OCI-LY7 (cell line): ENCODE measurements around the gene WDR77. TPM values are rescaled to one million over a fixed set of nuclear protein-coding genes. Genes with fewer than 3 reads are reported as not detected.

Experiments
- BruUV-seq: library from RNA; stranded (reverse); fragments of 400-500 nt; replicated peaks from 2 replicates; lab custom pipeline; 2021; lab: Mats Ljungman, UMichigan
- CTCF ChIA-PET: fragments of 300-600 bp; sonication (Branson Sonifier 250); formaldehyde crosslinking; loops from one replicate; lab custom pipeline; 2022; ENCODE audit warnings: antibody characterized with exemption; ENCODE audit not compliant: unreplicated experiment; lab: Charles Lee
- POLR2A ChIA-PET: fragments of 300-600 bp; sonication (Branson Sonifier 250); formaldehyde crosslinking; loops from one replicate; lab custom pipeline; 2022; ENCODE audit warnings: antibody characterized with exemption; lab: Charles Lee
- DNase-seq: peaks from one replicate; pipeline ENCODE4 v3.0.0-alpha.2; 2015; ENCODE audit warnings: low spot score
- H2AFZ ChIP-seq: fragments of 200-600 bp; sonication (generic), shearing (Covaris generic); 2 replicates; pipeline ENCODE4 v1.6.1; 2014; ENCODE audit warnings: mild to moderate bottlenecking, antibody characterized with exemption, low read length, moderate library complexity
- H3K27ac ChIP-seq: fragments of 200-600 bp; sonication (generic); 2 replicates; pipeline ENCODE4 v1.5.1; 2014; ENCODE audit warnings: mixed run types, low read depth, mild to moderate bottlenecking, moderate library complexity, low read length, inconsistent platforms; ENCODE audit not compliant: poor library complexity, severe bottlenecking
- H3K36me3 ChIP-seq: fragments of 200-600 bp; sonication (generic); 2 replicates; pipeline ENCODE4 v1.6.1; 2014; ENCODE audit warnings: mild to moderate bottlenecking, antibody characterized with exemption, low read length, moderate library complexity, mixed read lengths; ENCODE audit not compliant: insufficient read depth
- H3K4me1 ChIP-seq: fragments of 200-600 bp; sonication (generic); 2 replicates; pipeline ENCODE4 v1.5.1; 2014; ENCODE audit warnings: mild to moderate bottlenecking, low read length; ENCODE audit not compliant: insufficient read depth, poor library complexity, severe bottlenecking
- H3K4me2 ChIP-seq: fragments of 200-600 bp; sonication (generic); 2 replicates; pipeline ENCODE4 v1.6.1; 2014; ENCODE audit warnings: mild to moderate bottlenecking, low read length
- H3K4me3 ChIP-seq: fragments of 200-600 bp; sonication (generic); 2 replicates; pipeline ENCODE4 v1.5.1; 2014; ENCODE audit warnings: mild to moderate bottlenecking, low read depth, low read length; ENCODE audit not compliant: poor library complexity, severe bottlenecking
- H3K79me2 ChIP-seq: fragments of 200-600 bp; sonication (generic); 2 replicates; pipeline ENCODE4 v1.6.1; 2016; ENCODE audit warnings: low read depth, mild to moderate bottlenecking, low read length, moderate library complexity, mixed read lengths; ENCODE audit not compliant: insufficient read depth
- H3K9me2 ChIP-seq: fragments of 200-600 bp; sonication (generic); 2 replicates; pipeline ENCODE4 v1.6.1; 2016; ENCODE audit warnings: mild to moderate bottlenecking, low read length, mixed read lengths; ENCODE audit not compliant: insufficient read depth
- H3K9me3 ChIP-seq: fragments of 200-600 bp; sonication (generic); 2 replicates; pipeline ENCODE4 v1.6.1; 2014; ENCODE audit warnings: mild to moderate bottlenecking, mixed run types, low read length, mixed read lengths
- H4K20me1 ChIP-seq: fragments of 200-600 bp; sonication (generic); 2 replicates; pipeline ENCODE4 v1.6.1; 2014; ENCODE audit warnings: mild to moderate bottlenecking, antibody characterized with exemption, low read length, moderate library complexity, mixed read lengths; ENCODE audit not compliant: insufficient read depth
- CTCF ChIP-seq: fragments of 200-600 bp; sonication (generic); conservative IDR thresholded peaks from 2 replicates; pipeline ENCODE4 v1.5.1; 2014; ENCODE audit warnings: mild to moderate bottlenecking, antibody characterized with exemption, low read length, moderate library complexity, mixed read lengths
- EZH2phosphoT487 ChIP-seq: fragments of 200-600 bp; sonication (generic); IDR thresholded peaks from 2 replicates; pipeline ENCODE4 v1.6.1; 2018; ENCODE audit warnings: low read depth, borderline replicate concordance, mild to moderate bottlenecking, mixed run types, antibody characterized with exemption, low read length, moderate library complexity, mixed read lengths
- intact Hi-C: fragments of 100-400 bp; cut with micrococcal nuclease; formaldehyde crosslinking; loops from one replicate; pipeline ENCODE4 v1.10.0; 2022; ENCODE audit not compliant: unreplicated experiment
- total RNA-seq, 2 experiments: library from RNA; depleted of rRNA in 1 of 2; stranded (reverse); fragments of >200 nt in 1 of 2; shearing (Covaris generic) in 1 of 2; gene quantifications; 2 replicates each; pipeline ENCODE4 v1.2.3, GENCODE V29; 2014 to 2022

WDR77 gene
- total RNA-seq, 2 experiments from 2014 or later = 66.4 to 97.3 TPM

- no peak overlapping the region for H2AFZ ChIP-seq
- no TSS peak for BruUV-seq
- ChIA-PET POLR2A (interaction anchor here (0.7 to 1.9 kb wide), 4 partner anchors 10 to 282 kb away, joined by 4 to 9 read pairs (median 5); no protein-coding TSS in a partner anchor), CTCF (no interaction called here)
- H3K36me3 ChIP-seq = no peaks in the 10 kb centered on the region
- no peak overlapping the region for H3K4me3 ChIP-seq
- H3K79me2 ChIP-seq = no peaks in the 10 kb centered on the region
- H4K20me1 ChIP-seq = no peaks in the 10 kb centered on the region
- no peak overlapping the region for H3K4me2 ChIP-seq
- no peaks in the 10 kb centered on the region for H3K9me2 ChIP-seq
- intact Hi-C loops = no loop called here
- H3K9me3 ChIP-seq = no peaks in the 10 kb centered on the region
- no peaks in the 10 kb centered on the region for H3K4me1 ChIP-seq
- TF ChIP-seq EZH2phosphoT487 (no peak), CTCF (no peak)
- no peak for DNase-seq
- H3K27ac ChIP-seq = no peak overlapping the region
These were observed 37.4 kb upstream of the WDR77 start for GRCh38 chr1:111486431-111486830.

DNA sequence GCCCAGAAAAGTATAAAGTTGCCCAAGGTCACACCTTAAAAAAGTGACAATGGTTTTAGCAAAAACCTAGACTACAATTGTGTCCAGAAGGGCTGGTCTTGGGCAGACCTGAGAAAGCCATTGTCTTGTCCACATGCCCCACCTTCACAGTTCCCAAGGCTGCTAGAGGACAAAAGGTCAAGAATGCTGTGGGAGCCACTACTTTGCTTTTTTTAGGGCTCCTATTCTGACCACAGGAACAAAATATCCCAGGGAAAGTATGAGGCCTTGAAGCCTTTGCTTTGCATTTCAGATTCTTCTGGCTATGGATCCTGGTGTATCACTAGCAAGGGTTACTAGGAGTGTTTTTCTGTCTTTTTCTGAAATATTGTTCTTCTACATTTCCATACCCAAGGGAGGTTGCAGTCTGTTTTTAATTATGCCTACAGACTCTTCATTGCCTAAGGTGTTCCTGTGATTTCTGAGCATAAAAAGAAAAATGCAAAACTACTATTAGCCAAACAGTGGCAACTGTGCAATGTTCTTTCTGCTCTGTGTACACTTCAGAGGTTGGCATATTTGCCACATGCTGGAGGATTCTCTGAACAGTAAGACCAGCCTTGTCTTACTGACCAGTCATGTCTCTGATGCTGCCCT lies 35.5 kb upstream of the WDR77 start:
- H3K9me3 ChIP-seq = no peaks in the 10 kb centered on the region
- POLR2A ChIA-PET = interaction anchor here (0.5 to 1.9 kb wide), 6 partner anchors 8 to 232 kb away, joined by 3 to 9 read pairs (median 4); no protein-coding TSS in a partner anchor
- no peak overlapping the region for H3K27ac ChIP-seq
- BruUV-seq = no TSS peak
- no peak overlapping the region for H3K4me2 ChIP-seq
- peaks cover 7% of the 10 kb centered on the region for H3K4me1 ChIP-seq
- CTCF ChIA-PET = no interaction called here
- TF ChIP-seq EZH2phosphoT487 (no peak), CTCF (no peak)
- no peak for DNase-seq
- H3K9me2 ChIP-seq = no peaks in the 10 kb centered on the region
- H3K36me3 ChIP-seq = no peaks in the 10 kb centered on the region
- no peak overlapping the region for H3K4me3 ChIP-seq
- no peak overlapping the region for H2AFZ ChIP-seq
- intact Hi-C loops = loop anchor here (5.0 kb wide), 2 partner anchors 228 to 273 kb away; partner anchors contain the start of gene DDX20
- H4K20me1 ChIP-seq = no peaks in the 10 kb centered on the region
- H3K79me2 ChIP-seq = no peaks in the 10 kb centered on the region

GRCh38 chr1:111483876-111484275 lies 34.8 kb upstream of the WDR77 start:
- BruUV-seq = no TSS peak
- H3K9me3 ChIP-seq = no peaks in the 10 kb centered on the region
- no peak overlapping the region for H3K4me2 ChIP-seq
- no peak for DNase-seq
- TF ChIP-seq EZH2phosphoT487 = no peak
- TF ChIP-seq CTCF = no peak
- no peaks in the 10 kb centered on the region for H4K20me1 ChIP-seq
- no peaks in the 10 kb centered on the region for H3K79me2 ChIP-seq
- intact Hi-C loops = loop anchor here (5.0 kb wide), 2 partner anchors 228 to 273 kb away; partner anchors contain the start of gene DDX20
- no peaks in the 10 kb centered on the region for H3K36me3 ChIP-seq
- no peak overlapping the region for H3K4me3 ChIP-seq
- no peak overlapping the region for H2AFZ ChIP-seq
- CTCF ChIA-PET = no interaction called here
- H3K4me1 ChIP-seq = peaks cover 7% of the 10 kb centered on the region
- POLR2A ChIA-PET = interaction anchor here (0.5 to 0.7 kb wide), 2 partner anchors 15 to 38 kb away, joined by 3 read pairs; no protein-coding TSS in a partner anchor
- H3K9me2 ChIP-seq = no peaks in the 10 kb centered on the region
- no peak overlapping the region for H3K27ac ChIP-seq
